SU-DHL-6 (cell line): ENCODE results near the gene PFKL.

Experiments used
- H2AFZ ChIP-seq: fragments of 200-600 bp; sonication (generic); 2 replicates; pipeline ENCODE4 v1.6.1; 2014; ENCODE audit warnings: low read depth, mild to moderate bottlenecking, moderate library complexity, mixed read lengths, antibody characterized with exemption, low read length; ENCODE audit not compliant: severe bottlenecking
- H3F3A ChIP-seq: fragments of 200-600 bp; shearing (Covaris generic); 2 replicates; pipeline ENCODE4 v1.6.0; 2016; ENCODE audit warnings: antibody characterized with exemption, mild to moderate bottlenecking; ENCODE audit not compliant: insufficient read depth
- H3K27ac ChIP-seq: fragments of 200-600 bp; sonication (generic); 2 replicates; pipeline ENCODE4 v1.5.1; 2016; ENCODE audit warnings: low read depth, mild to moderate bottlenecking, low read length, moderate library complexity, mixed read lengths
- H3K27me3 ChIP-seq: fragments of 200-600 bp; sonication (generic), shearing (Covaris generic); 2 replicates; pipeline ENCODE4 v1.6.0; 2014; ENCODE audit warnings: mild to moderate bottlenecking, low read length
- H3K36me3 ChIP-seq: fragments of 200-600 bp; sonication (generic); 2 replicates; pipeline ENCODE4 v1.6.1; 2014; ENCODE audit warnings: mild to moderate bottlenecking, low read length, mixed read lengths
- H3K4me2 ChIP-seq: fragments of 300-600, 200-600 bp; shearing (Covaris generic), sonication (generic); 2 replicates; pipeline ENCODE4 v1.6.0; 2014; ENCODE audit warnings: low read length, low read depth, mild to moderate bottlenecking; ENCODE audit not compliant: poor library complexity, severe bottlenecking
- H3K4me3 ChIP-seq: fragments of 200-600 bp; sonication (generic); 2 replicates; pipeline ENCODE4 v1.5.1; 2014; ENCODE audit warnings: antibody characterized with exemption, low read length, mild to moderate bottlenecking, mixed read lengths; ENCODE audit not compliant: insufficient read depth, poor library complexity, severe bottlenecking
- H3K79me2 ChIP-seq: fragments of 200-600 bp; sonication (generic); 2 replicates; pipeline ENCODE4 v1.6.1; 2014; ENCODE audit warnings: mild to moderate bottlenecking, low read length, moderate library complexity; ENCODE audit not compliant: insufficient read depth
- H3K9ac ChIP-seq: fragments of 200-600 bp; sonication (generic); 2 replicates; pipeline ENCODE4 v1.7.0; 2014; ENCODE audit warnings: mild to moderate bottlenecking, low read length
- H3K9me2 ChIP-seq: fragments of 200-600 bp; sonication (generic); replicated peaks from 2 replicates; pipeline ENCODE4 v1.6.1; 2014; ENCODE audit warnings: low read length; ENCODE audit not compliant: insufficient read depth
- H3K9me3 ChIP-seq: fragments of 200-600 bp; sonication (generic); 2 replicates; pipeline ENCODE4 v1.6.1; 2014; ENCODE audit warnings: low read length, mixed read lengths; ENCODE audit not compliant: insufficient read depth
- H4K20me1 ChIP-seq: fragments of 200-600 bp; sonication (generic); 2 replicates; pipeline ENCODE4 v1.6.1; 2014; ENCODE audit warnings: low read depth, mild to moderate bottlenecking, antibody characterized with exemption, low read length, moderate library complexity, mixed read lengths
- EZH2phosphoT487 ChIP-seq: fragments of 200-600 bp; sonication (generic), shearing (Covaris generic); conservative IDR thresholded peaks from 2 replicates; pipeline ENCODE4 v1.6.1; 2018; ENCODE audit warnings: mild to moderate bottlenecking, antibody characterized with exemption, low read length, moderate library complexity, mixed read lengths
- TF ChIP-seq, protein P1 (sequence below): fragments of 200-600 bp; sonication (generic); IDR thresholded peaks from one replicate; pipeline ENCODE4 v1.5.1; 2017; ENCODE audit warnings: antibody characterized with exemption, mild to moderate bottlenecking, low read length, moderate library complexity; ENCODE audit not compliant: insufficient read depth, poor library complexity, severe bottlenecking

PFKL gene

DNA sequence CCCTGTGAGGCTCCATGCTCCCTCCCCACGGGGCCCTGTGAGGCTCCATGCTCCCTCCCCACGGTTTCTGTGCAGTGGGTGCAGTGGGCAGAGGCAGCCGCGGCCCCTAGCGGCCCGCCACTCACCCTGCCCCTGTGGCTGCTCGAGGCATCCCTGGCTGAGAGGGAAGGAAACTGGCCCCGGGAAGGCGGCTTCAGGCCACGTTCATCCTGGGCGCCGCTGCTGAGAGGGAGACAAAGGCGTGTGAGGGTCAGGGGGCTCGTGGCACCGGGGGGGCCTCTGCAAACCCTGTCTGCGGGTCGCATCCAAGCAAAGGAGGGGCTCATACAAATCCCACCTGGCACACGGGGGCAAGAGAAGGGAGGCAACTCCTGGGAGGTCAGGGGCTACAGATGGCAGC lies 30.8 kb downstream of the PFKL start:
- Histone ChIP-seq H3K36me3 (no peaks in the 10 kb centered on the region), H3K4me2 (no peak overlapping the region), H3K27me3 (no peaks in the 10 kb centered on the region), H3K79me2 (no peaks in the 10 kb centered on the region), H3K4me3 (no peak overlapping the region), H3F3A (no peaks in the 10 kb centered on the region), H4K20me1 (no peaks in the 10 kb centered on the region), H3K9ac (no peak overlapping the region), H3K9me2 (no peaks in the 10 kb centered on the region), H3K27ac (no peak overlapping the region), H3K9me3 (no peaks in the 10 kb centered on the region), H2AFZ (no peak overlapping the region)
- no peak for TF ChIP-seq EZH2phosphoT487
- TF ChIP-seq, protein P1, sequence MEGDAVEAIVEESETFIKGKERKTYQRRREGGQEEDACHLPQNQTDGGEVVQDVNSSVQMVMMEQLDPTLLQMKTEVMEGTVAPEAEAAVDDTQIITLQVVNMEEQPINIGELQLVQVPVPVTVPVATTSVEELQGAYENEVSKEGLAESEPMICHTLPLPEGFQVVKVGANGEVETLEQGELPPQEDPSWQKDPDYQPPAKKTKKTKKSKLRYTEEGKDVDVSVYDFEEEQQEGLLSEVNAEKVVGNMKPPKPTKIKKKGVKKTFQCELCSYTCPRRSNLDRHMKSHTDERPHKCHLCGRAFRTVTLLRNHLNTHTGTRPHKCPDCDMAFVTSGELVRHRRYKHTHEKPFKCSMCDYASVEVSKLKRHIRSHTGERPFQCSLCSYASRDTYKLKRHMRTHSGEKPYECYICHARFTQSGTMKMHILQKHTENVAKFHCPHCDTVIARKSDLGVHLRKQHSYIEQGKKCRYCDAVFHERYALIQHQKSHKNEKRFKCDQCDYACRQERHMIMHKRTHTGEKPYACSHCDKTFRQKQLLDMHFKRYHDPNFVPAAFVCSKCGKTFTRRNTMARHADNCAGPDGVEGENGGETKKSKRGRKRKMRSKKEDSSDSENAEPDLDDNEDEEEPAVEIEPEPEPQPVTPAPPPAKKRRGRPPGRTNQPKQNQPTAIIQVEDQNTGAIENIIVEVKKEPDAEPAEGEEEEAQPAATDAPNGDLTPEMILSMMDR, result no peak

DNA sequence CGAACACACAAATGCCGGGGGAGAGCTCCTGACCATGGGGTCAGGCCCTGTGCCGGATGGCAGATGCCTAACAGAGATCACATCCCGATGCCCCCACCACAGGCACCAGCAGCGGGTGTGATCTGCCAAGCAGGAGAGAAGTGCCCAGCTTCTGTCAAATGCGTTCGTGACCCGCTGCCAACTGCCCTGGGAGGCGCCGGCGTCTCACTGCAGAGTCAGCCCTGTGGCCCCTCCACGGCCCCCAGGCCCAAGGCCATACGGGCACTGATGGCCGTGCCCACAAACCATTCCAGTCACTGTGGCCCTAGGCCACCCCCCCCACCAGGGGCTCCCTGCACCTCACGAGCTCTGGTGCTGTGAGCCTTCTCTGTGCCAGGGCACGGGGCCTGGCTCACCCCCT lies 31.4 kb downstream of the PFKL start:
- no peaks in the 10 kb centered on the region for H3K27me3 ChIP-seq
- H3F3A ChIP-seq, result no peaks in the 10 kb centered on the region
- H3K9me3 ChIP-seq, result no peaks in the 10 kb centered on the region
- H3K4me2 ChIP-seq, result no peak overlapping the region
- H2AFZ ChIP-seq, result no peak overlapping the region
- no peaks in the 10 kb centered on the region for H3K36me3 ChIP-seq
- no peak overlapping the region for H3K4me3 ChIP-seq
- no peak overlapping the region for H3K9ac ChIP-seq
- H3K9me2 ChIP-seq, result no peaks in the 10 kb centered on the region
- H3K79me2 ChIP-seq, result no peaks in the 10 kb centered on the region
- no peak overlapping the region for H3K27ac ChIP-seq
- H4K20me1 ChIP-seq, result no peaks in the 10 kb centered on the region
- no peak for TF ChIP-seq EZH2phosphoT487
- TF ChIP-seq, protein P1, result no peak

DNA sequence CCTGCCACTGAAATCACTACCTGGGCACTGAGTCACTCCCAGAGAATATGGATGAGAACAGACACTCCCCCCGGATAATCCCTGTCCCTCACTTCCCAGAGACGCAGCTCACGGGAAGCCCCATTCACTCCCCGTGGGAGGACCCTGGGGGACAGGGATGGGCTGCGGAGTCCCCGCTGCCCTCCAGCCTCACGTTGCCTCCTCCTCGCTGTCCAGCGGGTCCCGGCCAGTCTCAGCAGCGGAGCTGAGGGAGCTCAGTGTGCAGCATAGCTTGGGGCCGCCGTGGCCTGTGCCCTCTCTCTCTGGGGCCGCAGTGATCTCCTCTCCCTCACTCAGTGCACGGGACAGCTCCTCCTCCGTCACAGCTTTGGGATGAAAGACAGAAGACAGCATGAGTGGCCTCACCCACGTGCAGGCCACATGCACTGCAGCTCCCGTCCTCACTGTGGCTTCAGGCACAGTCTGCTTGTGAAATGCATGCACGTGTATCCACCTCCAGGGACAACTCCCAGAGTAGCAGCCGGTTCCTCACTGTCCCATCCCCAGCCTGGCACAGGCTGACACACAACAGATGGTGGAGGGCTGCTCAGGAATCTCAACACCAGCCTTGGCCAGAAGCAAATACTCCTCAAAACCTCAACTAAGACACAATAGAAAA lies 31.9 kb downstream of the PFKL start:
- no peaks in the 10 kb centered on the region for H3F3A ChIP-seq
- no peaks in the 10 kb centered on the region for H3K9me2 ChIP-seq
- H2AFZ ChIP-seq, result no peak overlapping the region
- H3K9ac ChIP-seq, result no peak overlapping the region
- H3K36me3 ChIP-seq, result no peaks in the 10 kb centered on the region
- H3K9me3 ChIP-seq, result no peaks in the 10 kb centered on the region
- no peak overlapping the region for H3K27ac ChIP-seq
- TF ChIP-seq EZH2phosphoT487, result no peak
- TF ChIP-seq, protein P1, result no peak
- H3K79me2 ChIP-seq, result no peaks in the 10 kb centered on the region
- H3K4me3 ChIP-seq, result no peak overlapping the region
- no peaks in the 10 kb centered on the region for H4K20me1 ChIP-seq
- H3K27me3 ChIP-seq, result no peaks in the 10 kb centered on the region
- H3K4me2 ChIP-seq, result no peak overlapping the region
